Measurements from ENCODE around the gene SCUBE1.

SCUBE1 gene

GRCh38 chr22:43212434-43212952 lies 130.7 kb downstream of the SCUBE1 start:
- no peak overlapping the region for H4K91ac ChIP-seq (ENCODE audit: low read depth, low read length, poor library complexity)
- no CpG with 5 or more reads among the region's 23 CpGs for WGBS, 2 donors (ENCODE audit: extremely low coverage in 2 of 2, insufficient read length in 2 of 2, insufficient replicate concordance in 1 of 2)
- H4K8ac ChIP-seq (ENCODE audit: low read depth, low read length): no peak overlapping the region
- no peak overlapping the region for H2BK120ac ChIP-seq (ENCODE audit: low read depth, low read length)
- H3K14ac ChIP-seq (ENCODE audit: low read length): no peak overlapping the region
- peaks cover 4 to 5% of the 10 kb centered on the region in 2 donors for H3K4me1 ChIP-seq (ENCODE audit: control insufficient read depth in 2 of 2, insufficient read depth in 1 of 2, low read depth in 1 of 2, low read length in 2 of 2)
- peaks cover 2% of the 10 kb centered on the region for H3K79me1 ChIP-seq (ENCODE audit: low read depth, low read length)
- DNase-seq (ENCODE audit: low spot score): no peak
- H3K9ac ChIP-seq (ENCODE audit: low read depth, low read length, poor library complexity): no peak overlapping the region
- no peak overlapping the region for H2AFZ ChIP-seq (ENCODE audit: low read length)
- H3K36me3 ChIP-seq (replicated peaks in 1 of 2; ENCODE audit: control insufficient read depth in 2 of 2, insufficient read depth in 2 of 2, low read length in 2 of 2): peaks cover 0 to 45% of the 10 kb centered on the region in 2 donors
- H2BK12ac ChIP-seq (ENCODE audit: low read length): no peak overlapping the region
- no peak overlapping the region for H3K18ac ChIP-seq (ENCODE audit: low read length)
- no peak overlapping the region for H3K4me3 ChIP-seq (ENCODE audit: low read length in 2 of 2)
- no peak overlapping the region for H2BK5ac ChIP-seq (ENCODE audit: low read length)
- H3K27ac ChIP-seq (replicated peaks; ENCODE audit: low read length): no peak overlapping the region
- H2BK15ac ChIP-seq (ENCODE audit: low read length): no peak overlapping the region
- H2AK5ac ChIP-seq (ENCODE audit: low read depth, low read length): no peak overlapping the region
- no peak overlapping the region for H3K23ac ChIP-seq (ENCODE audit: low read depth, low read length, poor library complexity)
- no peak overlapping the region for H3K4me2 ChIP-seq (ENCODE audit: insufficient read depth, low read length, poor library complexity, severe bottlenecking)
- peaks cover 0 to 2% of the 10 kb centered on the region in 2 donors for H3K9me3 ChIP-seq (replicated peaks in 1 of 2; ENCODE audit: control insufficient read depth in 2 of 2, insufficient read depth in 1 of 2, low read depth in 1 of 2, low read length in 2 of 2)
- H3K27me3 ChIP-seq (ENCODE audit: control insufficient read depth in 3 of 3, insufficient read depth in 3 of 3, low read depth in 1 of 3, low read length in 3 of 3): peaks cover 0 to 24% (median 0%) of the 10 kb centered on the region in 3 experiments
- no peak overlapping the region for H3K4ac ChIP-seq (ENCODE audit: low read length)

- Histone ChIP-seq H3K27ac (replicated peaks; ENCODE audit: low read length) (no peak overlapping the region), H3K18ac (ENCODE audit: low read length) (no peak overlapping the region), H2AK5ac (ENCODE audit: low read depth, low read length) (no peak overlapping the region), H2BK12ac (ENCODE audit: low read length) (no peak overlapping the region), H3K4ac (ENCODE audit: low read length) (no peak overlapping the region), H3K4me3 (ENCODE audit: low read length in 2 of 2) (no peak overlapping the region), H3K9ac (ENCODE audit: low read depth, low read length, poor library complexity) (no peak overlapping the region), H2BK15ac (ENCODE audit: low read length) (no peak overlapping the region), H3K4me2 (ENCODE audit: insufficient read depth, low read length, poor library complexity, severe bottlenecking) (no peak overlapping the region), H3K4me1 (ENCODE audit: control insufficient read depth in 2 of 2, insufficient read depth in 1 of 2, low read depth in 1 of 2, low read length in 2 of 2) (peaks cover 4 to 5% of the 10 kb centered on the region in 2 donors), H2BK120ac (ENCODE audit: low read depth, low read length) (no peak overlapping the region), H3K14ac (ENCODE audit: low read length) (no peak overlapping the region), H3K36me3 (replicated peaks in 1 of 2; ENCODE audit: control insufficient read depth in 2 of 2, insufficient read depth in 2 of 2, low read length in 2 of 2) (peaks cover 0 to 47% of the 10 kb centered on the region in 2 donors), H4K8ac (ENCODE audit: low read depth, low read length) (no peak overlapping the region), H3K23ac (ENCODE audit: low read depth, low read length, poor library complexity) (no peak overlapping the region), H2AFZ (ENCODE audit: low read length) (no peak overlapping the region), H3K79me1 (ENCODE audit: low read depth, low read length) (peaks cover 2% of the 10 kb centered on the region), H3K27me3 (ENCODE audit: control insufficient read depth in 3 of 3, insufficient read depth in 3 of 3, low read depth in 1 of 3, low read length in 3 of 3) (peaks cover 0 to 24% (median 0%) of the 10 kb centered on the region in 3 experiments), H3K9me3 (replicated peaks in 1 of 2; ENCODE audit: control insufficient read depth in 2 of 2, insufficient read depth in 1 of 2, low read depth in 1 of 2, low read length in 2 of 2) (no peaks in the 10 kb centered on the region), H4K91ac (ENCODE audit: low read depth, low read length, poor library complexity) (no peak overlapping the region), H2BK5ac (ENCODE audit: low read length) (no peak overlapping the region)
- no peak for DNase-seq (ENCODE audit: low spot score)
- no CpG with 5 or more reads among the region's 13 CpGs for WGBS, 2 donors (ENCODE audit: extremely low coverage in 2 of 2, insufficient read length in 2 of 2, insufficient replicate concordance in 1 of 2)
Measured at GRCh38 chr22:43211941-43212433, 131.2 kb downstream of the SCUBE1 start.

- no peak overlapping the region for H3K4me2 ChIP-seq (ENCODE audit: insufficient read depth, low read length, poor library complexity, severe bottlenecking)
- H3K4me1 ChIP-seq (ENCODE audit: control insufficient read depth in 2 of 2, insufficient read depth in 1 of 2, low read depth in 1 of 2, low read length in 2 of 2): peaks cover 4 to 6% of the 10 kb centered on the region in 2 donors
- H4K91ac ChIP-seq (ENCODE audit: low read depth, low read length, poor library complexity): no peak overlapping the region
- no peaks in the 10 kb centered on the region for H3K9me3 ChIP-seq (replicated peaks in 1 of 2; ENCODE audit: control insufficient read depth in 2 of 2, insufficient read depth in 1 of 2, low read depth in 1 of 2, low read length in 2 of 2)
- no peak for DNase-seq (ENCODE audit: low spot score)
- H2BK120ac ChIP-seq (ENCODE audit: low read depth, low read length): no peak overlapping the region
- no peak overlapping the region for H2BK12ac ChIP-seq (ENCODE audit: low read length)
- no peak overlapping the region for H3K4me3 ChIP-seq (ENCODE audit: low read length in 2 of 2)
- no peak overlapping the region for H3K14ac ChIP-seq (ENCODE audit: low read length)
- H3K23ac ChIP-seq (ENCODE audit: low read depth, low read length, poor library complexity): peak overlapping the region; percentile 95
- H2BK15ac ChIP-seq (ENCODE audit: low read length): no peak overlapping the region
- H3K27me3 ChIP-seq (ENCODE audit: control insufficient read depth in 3 of 3, insufficient read depth in 3 of 3, low read depth in 1 of 3, low read length in 3 of 3): peaks cover 0 to 24% (median 0%) of the 10 kb centered on the region in 3 experiments
- no peak overlapping the region for H3K27ac ChIP-seq (replicated peaks; ENCODE audit: low read length)
- no peak overlapping the region for H4K8ac ChIP-seq (ENCODE audit: low read depth, low read length)
- H3K18ac ChIP-seq (ENCODE audit: low read length): no peak overlapping the region
- H2AFZ ChIP-seq (ENCODE audit: low read length): no peak overlapping the region
- peak overlapping the region; percentile 75 for H2BK5ac ChIP-seq (ENCODE audit: low read length)
- H2AK5ac ChIP-seq (ENCODE audit: low read depth, low read length): no peak overlapping the region
- peaks cover 0 to 52% of the 10 kb centered on the region in 2 donors for H3K36me3 ChIP-seq (replicated peaks in 1 of 2; ENCODE audit: control insufficient read depth in 2 of 2, insufficient read depth in 2 of 2, low read length in 2 of 2)
- no CpG with 5 or more reads among the region's 34 CpGs for WGBS, 2 donors (ENCODE audit: extremely low coverage in 2 of 2, insufficient read length in 2 of 2, insufficient replicate concordance in 1 of 2)
- H3K4ac ChIP-seq (ENCODE audit: low read length): no peak overlapping the region
- peaks cover 5% of the 10 kb centered on the region for H3K79me1 ChIP-seq (ENCODE audit: low read depth, low read length)
- no peak overlapping the region for H3K9ac ChIP-seq (ENCODE audit: low read depth, low read length, poor library complexity)
Measured at GRCh38 chr22:43210631-43211515, 132.3 kb downstream of the SCUBE1 start.

GRCh38 chr22:43209971-43210370 lies 133.2 kb downstream of the SCUBE1 start:
- H4K8ac ChIP-seq (ENCODE audit: low read depth, low read length): no peak overlapping the region
- H3K27me3 ChIP-seq (ENCODE audit: control insufficient read depth in 3 of 3, insufficient read depth in 3 of 3, low read depth in 1 of 3, low read length in 3 of 3): peaks cover 0 to 24% (median 0%) of the 10 kb centered on the region in 3 experiments
- peaks cover 7% of the 10 kb centered on the region for H3K79me1 ChIP-seq (ENCODE audit: low read depth, low read length)
- H4K91ac ChIP-seq (ENCODE audit: low read depth, low read length, poor library complexity): no peak overlapping the region
- H3K18ac ChIP-seq (ENCODE audit: low read length): no peak overlapping the region
- no peak overlapping the region for H3K4ac ChIP-seq (ENCODE audit: low read length)
- H2BK12ac ChIP-seq (ENCODE audit: low read length): no peak overlapping the region
- no peak overlapping the region for H2BK15ac ChIP-seq (ENCODE audit: low read length)
- H3K9me3 ChIP-seq (replicated peaks in 1 of 2; ENCODE audit: control insufficient read depth in 2 of 2, insufficient read depth in 1 of 2, low read depth in 1 of 2, low read length in 2 of 2): no peaks in the 10 kb centered on the region
- H3K9ac ChIP-seq (ENCODE audit: low read depth, low read length, poor library complexity): peak overlapping the region; percentile 77
- no peak overlapping the region for H2BK120ac ChIP-seq (ENCODE audit: low read depth, low read length)
- no peak for DNase-seq (ENCODE audit: low spot score)
- no peak overlapping the region for H3K4me3 ChIP-seq (ENCODE audit: low read length in 2 of 2)
- peaks cover 0 to 51% of the 10 kb centered on the region in 2 donors for H3K36me3 ChIP-seq (replicated peaks in 1 of 2; ENCODE audit: control insufficient read depth in 2 of 2, insufficient read depth in 2 of 2, low read length in 2 of 2)
- H3K23ac ChIP-seq (ENCODE audit: low read depth, low read length, poor library complexity): peak overlapping the region; percentile 55
- no peak overlapping the region for H2AFZ ChIP-seq (ENCODE audit: low read length)
- no peak overlapping the region for H3K27ac ChIP-seq (replicated peaks; ENCODE audit: low read length)
- peak overlapping the region; percentile 24 for H2BK5ac ChIP-seq (ENCODE audit: low read length)
- peaks cover 4 to 6% of the 10 kb centered on the region in 2 donors for H3K4me1 ChIP-seq (ENCODE audit: control insufficient read depth in 2 of 2, insufficient read depth in 1 of 2, low read depth in 1 of 2, low read length in 2 of 2)
- H3K14ac ChIP-seq (ENCODE audit: low read length): peak overlapping the region; percentile 38
- H2AK5ac ChIP-seq (ENCODE audit: low read depth, low read length): no peak overlapping the region
- H3K4me2 ChIP-seq (ENCODE audit: insufficient read depth, low read length, poor library complexity, severe bottlenecking): no peak overlapping the region
- WGBS, 2 donors (ENCODE audit: extremely low coverage in 2 of 2, insufficient read length in 2 of 2, insufficient replicate concordance in 1 of 2): no CpG with 5 or more reads among the region's 22 CpGs

Data from neuronal stem cell (in vitro differentiated cells).